ENCODE measurements around the gene LAD1.

The LAD1 gene, protein sequence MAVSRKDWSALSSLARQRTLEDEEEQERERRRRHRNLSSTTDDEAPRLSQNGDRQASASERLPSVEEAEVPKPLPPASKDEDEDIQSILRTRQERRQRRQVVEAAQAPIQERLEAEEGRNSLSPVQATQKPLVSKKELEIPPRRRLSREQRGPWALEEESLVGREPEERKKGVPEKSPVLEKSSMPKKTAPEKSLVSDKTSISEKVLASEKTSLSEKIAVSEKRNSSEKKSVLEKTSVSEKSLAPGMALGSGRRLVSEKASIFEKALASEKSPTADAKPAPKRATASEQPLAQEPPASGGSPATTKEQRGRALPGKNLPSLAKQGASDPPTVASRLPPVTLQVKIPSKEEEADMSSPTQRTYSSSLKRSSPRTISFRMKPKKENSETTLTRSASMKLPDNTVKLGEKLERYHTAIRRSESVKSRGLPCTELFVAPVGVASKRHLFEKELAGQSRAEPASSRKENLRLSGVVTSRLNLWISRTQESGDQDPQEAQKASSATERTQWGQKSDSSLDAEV

DNA sequence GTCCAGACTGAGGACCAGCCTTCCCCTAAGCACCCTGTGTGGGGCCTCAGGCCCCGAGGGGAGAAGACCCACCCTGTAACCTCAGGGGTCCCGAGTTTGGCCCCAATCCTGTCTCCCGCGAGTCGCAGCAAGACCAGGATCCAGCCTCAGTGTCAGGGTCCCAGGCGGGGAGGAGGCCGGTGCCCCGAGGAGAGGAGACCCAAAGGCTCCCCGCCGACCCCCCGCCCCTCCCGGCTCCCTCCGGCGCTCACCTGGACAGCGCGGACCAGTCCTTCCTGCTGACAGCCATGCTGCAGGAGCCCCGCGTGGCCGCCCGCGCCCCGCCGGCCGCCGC is at the start of gene LAD1:
TSS of gene LAD1 (minus strand) at position 307 of the 334 bp plus-strand sequence. CDS start at position 289, 18 bp downstream.
- DNase-seq: no peak

DNA sequence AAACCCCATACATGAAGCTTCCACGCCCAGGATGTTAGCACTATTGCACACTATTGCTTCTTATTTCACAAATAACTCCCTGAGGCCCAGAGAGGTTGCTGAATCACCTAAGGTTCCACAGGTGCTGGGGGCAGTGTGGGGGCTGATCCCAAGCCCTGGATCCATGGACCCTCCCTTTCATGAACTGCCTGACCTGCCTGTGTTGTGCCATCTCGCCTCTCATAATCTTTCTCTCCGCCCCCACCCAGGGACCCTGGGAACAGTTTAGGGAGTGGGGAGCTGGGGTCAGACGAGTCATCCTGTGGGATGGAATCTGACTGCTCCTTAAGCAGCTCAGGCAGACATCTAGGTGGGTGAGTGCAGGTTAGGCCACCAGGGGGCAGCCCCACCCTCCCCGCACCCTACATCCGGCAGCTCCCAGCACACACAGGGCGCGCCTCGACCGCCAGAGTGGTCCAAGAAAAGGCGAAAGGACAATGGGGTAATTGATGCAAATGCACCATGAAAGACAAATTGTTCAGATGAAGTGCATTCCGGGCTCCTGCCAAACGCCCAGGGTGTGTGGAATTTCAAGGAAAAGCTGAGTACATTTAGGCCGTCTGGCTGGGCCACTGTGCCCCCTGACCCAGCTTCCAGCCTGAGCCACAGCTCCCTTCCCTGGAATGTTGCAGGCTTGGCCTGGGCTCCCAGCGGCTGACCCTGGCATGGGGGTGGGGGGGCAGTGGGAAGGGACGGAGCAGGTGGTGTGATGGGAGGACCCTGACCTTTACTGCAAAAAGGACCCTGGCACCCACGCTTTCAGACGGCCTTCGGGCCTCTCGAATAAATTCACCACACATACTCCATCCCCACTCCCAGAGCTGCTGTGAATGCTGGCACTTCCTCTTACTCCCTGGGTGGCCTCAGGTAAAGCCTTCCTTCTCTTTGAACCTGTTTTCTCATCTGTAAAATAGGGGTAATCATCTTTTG is 49.1 kb upstream of the LAD1 start:
- DNase-seq: peak; percentile 55

DNA sequence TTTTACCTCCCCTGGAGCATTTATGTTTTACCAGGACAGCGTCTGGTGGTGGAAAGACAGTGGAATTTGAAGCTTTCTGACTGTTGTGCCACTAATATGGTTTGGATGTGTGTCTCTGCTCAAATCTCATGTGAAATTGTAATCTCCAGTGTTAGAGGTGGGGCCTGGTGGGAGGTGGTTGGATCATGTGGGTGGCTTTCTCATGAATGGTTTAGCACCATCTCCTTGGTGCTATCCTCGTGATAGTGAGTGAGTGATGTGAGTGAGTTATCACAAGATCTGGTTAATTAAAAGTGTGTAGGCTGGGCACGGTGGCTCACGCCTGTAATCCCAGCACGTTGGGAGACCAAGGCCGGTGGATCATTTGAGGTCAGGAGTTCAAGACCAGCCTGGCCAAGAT is 46.2 kb upstream of the LAD1 start:
- no peak for DNase-seq

DNA sequence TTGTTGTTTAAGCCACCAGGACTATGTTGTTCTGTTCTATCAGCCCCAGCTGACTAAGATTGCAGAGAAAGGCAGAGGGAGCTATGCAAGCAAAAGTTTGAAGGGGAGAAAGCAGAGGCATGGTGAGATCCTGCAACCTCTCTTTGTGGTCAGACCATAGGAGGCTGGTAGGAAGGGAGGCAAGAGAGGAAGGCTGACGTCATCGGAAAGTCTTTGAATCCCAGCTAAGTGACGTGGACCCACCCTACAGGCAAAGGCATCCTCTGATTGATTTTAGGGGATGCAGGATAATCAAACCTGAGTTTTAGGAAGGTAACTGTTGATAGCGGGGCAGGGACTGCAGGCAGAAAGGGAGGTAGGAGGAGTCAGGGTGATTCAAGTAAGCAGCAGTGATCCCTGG is 45.7 kb upstream of the LAD1 start:
- no peak for DNase-seq

DNA sequence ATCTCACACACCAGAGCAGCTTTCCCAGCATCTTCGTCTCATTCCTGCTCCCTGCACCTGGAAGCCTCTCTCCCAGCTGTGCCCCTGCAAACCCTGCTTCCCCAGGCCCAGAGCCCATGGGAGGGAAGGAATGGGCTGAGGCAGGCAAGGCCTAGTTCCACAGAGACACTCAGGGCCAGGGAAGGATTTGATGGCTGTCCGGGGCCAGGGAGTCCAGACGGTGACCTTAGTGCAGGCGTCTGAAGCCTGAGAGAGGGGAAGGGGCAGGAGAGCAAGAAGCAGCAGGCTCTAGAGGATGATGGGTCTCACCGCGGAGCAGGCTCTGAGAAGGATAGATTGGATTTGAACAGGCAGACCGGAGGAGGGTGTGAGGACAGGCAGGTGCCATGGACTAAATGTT is 44.6 kb upstream of the LAD1 start:
- no peak for DNase-seq

DNA sequence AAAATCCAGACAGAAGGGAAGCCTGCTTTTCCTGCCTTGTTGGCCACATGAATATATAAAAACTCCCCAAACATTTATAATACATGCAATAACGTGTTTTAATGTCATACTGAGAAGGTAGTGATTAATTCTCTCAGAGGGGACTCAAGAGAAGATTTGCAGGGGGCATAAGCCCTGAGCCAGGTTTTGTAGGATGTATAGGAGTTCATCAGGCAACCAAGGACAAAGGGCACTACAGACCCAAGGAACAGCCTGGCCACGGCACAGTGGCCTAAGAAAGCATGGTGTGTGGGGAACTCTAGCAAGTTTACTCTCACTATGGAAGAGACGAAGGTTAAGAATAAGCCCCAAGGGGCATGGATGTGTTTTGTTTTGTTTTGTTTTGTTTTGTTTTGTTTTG is 37.8 kb upstream of the LAD1 start:
- no peak for DNase-seq

DNA sequence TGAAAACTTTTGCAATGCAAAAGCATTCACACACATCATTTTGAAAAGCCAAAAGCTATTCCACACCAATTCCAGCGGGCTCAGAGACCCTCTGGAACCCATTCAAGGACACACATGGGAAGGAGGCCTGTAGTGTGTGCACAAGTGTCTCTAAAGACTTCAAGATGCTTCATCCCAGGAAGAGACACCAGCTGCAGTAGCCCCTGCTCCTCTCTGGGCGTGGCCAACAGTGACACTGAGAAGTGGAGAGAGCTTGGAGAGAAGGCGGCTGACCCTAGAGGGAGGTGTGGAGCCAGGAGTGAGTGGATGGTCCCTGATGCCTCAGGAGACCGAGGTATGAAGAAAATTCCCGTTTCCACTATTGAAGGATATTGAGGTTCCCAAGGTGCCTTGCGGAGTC is 37.3 kb upstream of the LAD1 start:
- DNase-seq: no peak

DNA sequence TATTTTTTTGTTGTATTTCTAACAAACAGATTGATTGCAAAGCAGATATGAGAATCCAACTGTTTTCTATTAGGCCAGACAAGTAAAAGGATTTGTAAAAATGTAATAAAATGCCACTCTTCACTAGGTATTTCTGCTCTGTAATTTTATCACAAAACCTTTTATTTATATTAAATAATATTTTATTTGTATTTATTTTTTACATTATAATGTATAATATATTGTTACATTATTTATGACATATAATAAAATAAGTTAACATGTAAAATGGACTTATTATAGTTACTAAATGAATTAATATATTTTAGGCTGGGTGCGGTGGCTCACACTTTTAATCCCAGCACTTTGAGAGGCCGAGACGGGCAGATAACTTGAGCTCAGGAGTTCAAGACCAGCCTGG is 35.1 kb upstream of the LAD1 start:
- DNase-seq: no peak

DNA sequence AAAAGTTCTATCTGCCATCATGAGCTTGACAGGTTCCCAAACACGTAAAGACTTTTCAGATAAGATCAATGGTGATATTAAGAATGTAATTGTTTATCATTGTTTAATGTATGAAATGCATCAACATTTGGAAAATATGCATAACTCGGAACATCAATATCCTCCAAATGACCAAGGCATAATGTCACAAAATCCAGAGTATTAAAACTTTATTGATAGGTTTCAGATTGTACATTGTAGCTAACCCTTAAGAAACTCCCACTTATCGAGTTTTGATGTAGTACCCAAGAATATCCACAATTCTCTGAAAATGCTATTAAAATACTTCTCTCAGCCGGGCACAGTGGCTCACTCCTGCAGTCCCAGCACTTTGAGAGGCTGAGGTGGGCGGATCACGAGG is 34.5 kb upstream of the LAD1 start:
- DNase-seq: no peak

DNA sequence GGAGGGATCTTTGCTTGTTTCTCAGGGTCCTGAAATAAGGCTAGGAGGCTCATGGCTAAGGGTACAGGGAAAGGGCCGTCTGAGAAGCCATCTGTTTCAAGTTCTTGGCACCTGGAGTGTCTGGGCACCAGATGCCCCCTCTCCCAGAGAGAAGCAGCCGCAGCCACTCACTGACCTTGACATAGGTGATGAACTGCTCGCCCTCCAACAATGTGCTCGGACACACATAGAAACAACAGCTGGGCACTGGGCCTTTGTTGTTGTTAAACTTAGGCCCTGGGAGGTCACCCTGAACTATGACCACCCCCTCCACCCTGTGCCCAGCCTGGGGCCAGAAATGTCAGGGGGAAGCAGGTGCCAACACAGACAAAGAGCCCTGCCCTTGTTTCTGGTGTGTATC is 31.7 kb upstream of the LAD1 start:
- no peak for DNase-seq

DNA sequence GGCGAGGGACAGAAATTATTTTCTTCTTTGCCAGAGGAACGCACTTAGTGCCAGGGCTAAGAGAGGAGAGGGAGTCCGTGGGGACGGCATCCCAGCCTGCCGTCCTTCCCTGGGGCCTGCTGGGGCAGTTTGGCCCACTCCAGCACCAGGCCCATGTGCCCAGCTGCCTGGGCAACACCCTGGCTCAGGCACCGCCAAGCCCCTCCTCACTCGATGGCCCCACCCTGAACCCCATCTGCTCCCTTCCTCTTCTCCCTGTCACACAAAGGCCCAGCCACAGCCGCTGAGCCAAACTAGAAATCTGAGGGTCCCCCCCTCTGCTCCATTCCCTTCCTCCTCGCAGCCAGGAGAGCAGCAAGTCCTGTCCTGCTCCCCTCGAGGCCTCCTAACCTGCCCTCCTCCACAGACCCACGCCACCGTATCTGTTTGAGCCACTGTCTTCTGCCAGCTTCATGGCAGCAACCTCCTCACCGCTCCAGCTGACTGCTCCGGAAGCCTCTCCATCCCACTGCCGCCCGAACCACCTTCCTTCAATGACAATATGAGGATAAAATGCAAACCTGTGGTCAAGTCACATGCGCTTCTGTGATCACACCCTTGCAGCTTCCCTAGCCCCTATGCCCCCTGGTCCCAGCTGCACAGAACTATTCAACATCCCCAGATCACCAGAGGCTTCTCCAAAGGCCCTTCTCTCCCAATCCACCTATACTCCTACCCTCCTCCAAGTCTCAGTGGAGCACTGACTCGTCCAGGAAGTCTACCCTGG is 30.8 kb upstream of the LAD1 start:
- no peak for DNase-seq

DNA sequence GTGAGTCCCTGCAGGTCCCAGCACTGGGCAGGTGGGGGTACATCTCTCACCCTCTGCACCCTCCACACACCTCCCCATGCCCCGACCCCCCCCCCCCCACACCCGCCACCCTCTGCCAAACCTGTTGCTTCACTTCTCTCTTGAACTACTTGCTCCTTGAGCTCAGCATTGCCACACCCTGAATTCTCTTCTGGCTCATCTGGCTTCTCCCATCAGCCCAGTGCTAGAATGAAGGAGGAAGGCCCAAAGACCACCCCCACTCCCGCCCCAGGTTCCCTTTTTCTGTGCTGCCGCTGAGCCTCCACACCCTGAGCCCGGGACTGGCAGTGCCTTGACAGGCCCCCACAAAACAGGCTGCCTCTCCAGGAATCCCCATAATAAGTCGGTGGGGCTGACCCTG is 28.8 kb upstream of the LAD1 start:
- no peak for DNase-seq

DNA sequence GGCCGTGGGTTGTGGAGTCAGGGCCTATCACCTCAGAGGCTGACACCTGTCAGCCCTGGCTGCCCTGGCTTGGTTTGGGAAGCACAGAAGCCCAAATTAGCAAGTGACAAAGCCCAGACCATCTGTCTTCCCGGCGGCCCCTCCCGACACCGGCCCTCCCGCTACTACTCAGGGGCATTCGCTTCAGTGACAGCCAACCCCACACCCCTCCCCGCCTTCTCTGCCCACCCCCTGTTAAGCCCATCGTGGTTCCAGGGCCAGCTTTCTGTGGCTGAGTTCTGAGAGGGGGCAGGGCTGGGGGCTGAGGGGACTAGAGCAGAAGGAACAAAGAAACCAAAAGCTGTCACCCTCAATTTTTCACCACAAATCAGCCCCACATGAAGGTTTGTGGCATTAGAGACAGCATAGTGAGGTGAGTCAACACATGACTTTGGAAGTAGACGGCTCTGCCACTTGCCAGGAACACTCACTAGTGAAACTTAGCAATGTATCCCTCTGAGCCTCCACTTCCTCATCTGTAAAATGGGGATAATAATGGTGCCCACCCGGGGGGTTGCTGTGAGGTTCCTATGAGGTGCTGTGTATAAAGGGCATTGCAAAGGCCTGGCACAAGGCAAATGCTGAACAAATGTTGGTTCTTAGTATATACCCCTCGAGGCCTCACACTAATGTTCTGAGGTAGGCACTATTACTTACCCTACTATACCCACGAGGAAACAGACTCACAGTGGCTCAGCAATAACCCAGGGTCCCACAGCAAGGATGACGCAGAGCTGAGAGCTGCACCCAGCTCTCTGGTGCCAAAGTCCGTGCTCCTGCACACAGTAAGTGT is 27.6 kb upstream of the LAD1 start:
- DNase-seq: no peak

DNA sequence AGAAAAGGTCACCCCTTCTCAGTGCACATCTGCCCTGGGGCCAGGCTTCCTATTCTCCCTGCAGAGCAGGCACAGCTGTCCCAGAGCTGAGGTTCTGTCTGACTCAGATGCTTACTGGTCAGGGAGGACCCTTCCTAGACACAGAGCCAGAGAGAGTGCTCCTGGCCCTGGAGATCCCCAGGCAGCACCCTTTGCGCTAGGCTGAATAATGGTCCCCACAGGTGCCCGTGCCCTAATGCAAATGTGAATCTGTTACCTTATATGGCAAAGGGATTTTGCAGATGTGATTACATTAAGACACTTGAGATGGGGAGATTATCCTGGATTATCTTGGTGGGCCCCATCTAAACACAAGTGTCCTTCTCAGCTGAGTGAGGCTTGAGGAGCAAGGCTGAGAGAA is 25.0 kb upstream of the LAD1 start:
- no peak for DNase-seq

DNA sequence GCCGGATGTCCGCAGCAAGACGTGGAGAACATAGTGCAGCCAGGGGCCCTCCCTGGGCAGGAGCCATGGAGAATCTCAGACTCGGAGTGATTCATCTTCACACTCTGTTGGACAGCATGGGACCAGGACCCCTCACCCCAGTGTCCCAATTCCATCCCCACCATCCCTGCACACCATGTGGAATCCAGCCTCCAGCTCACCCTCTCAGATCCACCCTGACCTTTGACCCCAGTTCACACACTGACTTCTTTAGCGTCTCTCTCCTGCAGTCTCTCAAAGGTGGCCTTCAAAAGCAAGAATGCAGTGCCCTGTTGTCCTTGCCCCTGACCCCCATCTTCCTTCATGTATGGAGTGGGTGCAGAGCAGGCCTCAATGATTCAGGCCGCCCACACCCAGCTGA is 24.5 kb upstream of the LAD1 start:
- no peak for DNase-seq

DNA sequence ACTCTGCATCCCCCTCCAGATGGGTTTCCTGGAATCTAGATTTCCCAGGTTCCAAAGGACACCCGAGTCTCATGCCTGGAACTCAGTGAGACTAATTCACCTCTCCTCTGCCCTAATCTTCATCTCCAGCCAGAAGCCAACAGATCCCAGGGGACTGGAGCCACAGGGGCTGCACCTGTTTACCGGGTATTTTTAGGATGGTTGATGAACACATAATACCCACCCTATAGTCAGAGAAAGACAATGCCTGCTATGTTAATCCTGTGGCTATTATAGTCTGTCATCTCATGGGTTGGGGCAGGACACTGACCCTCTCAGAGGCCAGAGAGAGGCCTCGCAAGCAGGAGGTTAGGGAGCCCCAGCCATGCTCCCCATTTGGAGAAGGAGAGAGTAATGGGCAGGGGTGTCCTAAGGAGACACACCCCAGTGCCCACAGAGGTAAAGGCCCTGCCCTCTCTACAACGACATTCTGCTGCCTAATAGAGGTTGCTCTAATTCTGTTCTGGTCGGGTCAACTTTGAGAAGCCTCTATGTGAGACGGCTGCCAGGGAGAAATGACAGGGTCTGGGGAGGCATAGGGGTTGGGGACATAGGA is 23.4 kb upstream of the LAD1 start:
- no peak for DNase-seq

DNA sequence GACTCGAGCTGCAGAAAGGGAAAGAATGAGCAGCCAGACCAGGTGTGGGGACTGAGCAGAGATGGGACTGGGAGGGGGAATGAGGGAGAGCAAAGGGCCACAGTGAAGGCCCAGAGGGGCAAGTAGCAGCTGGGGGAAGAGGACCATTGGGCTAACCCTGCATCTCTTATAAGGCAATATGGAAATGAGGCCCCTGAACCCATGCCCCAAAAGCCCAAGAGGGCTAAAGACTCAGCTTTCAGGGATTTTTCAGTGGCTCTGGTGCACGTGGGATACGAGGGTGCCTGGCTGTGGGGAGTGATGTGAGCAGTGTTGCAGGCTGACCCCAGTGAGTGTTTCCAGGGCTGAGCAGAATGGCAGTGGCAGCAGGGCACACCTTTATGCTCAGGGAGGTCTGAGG is 22.9 kb upstream of the LAD1 start:
- DNase-seq: no peak

DNA sequence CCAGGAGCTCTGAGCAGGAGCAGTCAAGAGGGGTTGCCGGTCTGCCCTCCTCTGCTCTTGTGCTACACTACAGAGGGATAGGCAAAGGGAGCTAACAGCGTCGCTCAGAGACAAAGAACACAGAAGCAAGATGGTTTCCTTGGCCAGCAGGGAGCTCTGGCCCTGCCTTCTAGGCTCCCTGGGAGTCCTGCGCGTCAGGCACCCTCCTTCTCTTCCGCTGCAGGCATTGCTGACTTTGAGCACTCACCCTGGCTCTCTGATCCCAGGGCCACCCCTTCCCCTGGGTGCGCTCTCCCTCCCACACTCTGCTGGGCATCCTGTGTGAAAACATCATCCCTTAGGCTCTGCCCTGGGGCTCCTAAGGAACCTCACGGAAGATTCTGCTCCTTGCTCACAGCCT is 21.9 kb upstream of the LAD1 start:
- no peak for DNase-seq

DNA sequence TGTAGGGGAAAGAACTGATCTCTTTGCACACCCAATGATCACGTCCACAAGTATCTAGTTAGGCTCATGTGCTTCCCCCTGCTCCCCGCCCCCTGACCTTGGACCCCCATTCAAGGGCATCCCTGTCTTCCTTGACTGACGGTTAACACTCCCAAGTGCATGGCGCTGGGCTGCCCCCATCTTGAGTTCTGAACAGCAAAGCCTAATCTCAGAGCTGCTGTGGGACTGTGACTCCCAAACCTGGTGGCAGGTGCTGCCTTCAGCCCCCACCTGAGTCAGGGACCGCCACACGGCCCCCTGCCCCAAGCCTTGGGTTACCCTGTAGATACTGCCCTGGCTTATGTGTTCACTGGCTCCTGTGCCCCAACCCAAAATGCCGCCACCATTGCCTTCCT is 21.5 kb upstream of the LAD1 start:
- DNase-seq: no peak

DNA sequence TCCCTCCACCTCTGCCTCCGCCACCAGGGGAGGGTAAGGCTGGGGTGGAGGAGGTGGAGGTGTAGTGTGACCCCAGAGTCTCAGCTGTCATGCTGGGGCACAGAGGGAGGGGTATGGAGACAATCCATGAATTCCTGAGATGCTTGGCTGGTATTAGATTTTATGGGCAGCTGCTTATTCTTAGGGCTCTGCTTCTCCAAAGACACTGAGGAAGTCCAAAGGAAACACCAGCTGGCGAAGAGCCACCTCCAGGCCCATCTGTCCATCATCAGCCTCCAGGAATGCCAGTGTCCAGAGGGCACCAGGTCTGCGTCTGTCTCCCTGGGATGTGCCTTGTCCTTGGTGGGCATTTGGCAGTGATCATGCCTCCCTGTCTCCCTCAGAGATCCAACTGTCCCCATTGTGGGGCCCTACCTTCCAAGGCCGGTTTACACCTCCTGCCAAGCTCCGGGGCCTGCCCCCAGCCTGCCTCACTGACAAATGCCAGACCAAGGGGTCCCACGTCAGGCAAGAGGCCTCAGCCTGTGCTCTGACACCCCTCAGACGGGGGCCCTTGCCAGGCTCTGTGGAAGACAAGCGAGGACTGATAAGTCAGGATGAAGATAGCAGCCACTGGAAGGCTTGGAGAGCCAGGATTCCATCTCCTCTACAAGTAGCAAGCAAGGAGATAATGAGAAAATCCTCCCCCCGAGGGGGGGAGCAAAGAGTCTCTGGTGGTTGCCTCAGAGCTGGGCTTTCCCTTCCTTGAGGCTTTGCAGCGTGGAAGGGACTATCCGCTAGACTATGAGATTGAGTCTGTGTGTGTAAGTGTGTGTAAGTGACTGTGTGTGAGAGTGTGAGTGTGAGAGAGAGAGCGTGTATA is 20.9 kb upstream of the LAD1 start:
- no peak for DNase-seq

DNA sequence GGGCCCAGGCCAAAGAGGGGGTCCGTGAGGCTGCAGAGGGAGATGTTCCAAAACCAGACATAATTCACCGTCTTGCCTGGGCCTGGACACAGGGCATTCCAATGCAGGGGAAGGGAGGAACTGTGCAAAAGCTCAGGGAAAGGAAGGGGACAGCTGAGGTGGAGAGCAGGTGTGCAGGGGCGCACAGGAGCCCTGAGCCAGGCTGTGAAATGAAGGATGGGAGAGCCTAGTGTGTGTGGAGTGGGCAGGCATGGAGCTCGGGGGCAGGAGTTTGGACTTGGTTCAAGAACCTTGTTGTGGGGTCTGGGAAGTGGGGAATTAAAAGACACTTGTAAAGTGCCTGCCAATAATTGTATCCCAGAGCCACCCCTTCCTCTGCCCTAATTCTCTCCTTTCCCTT is 20.1 kb upstream of the LAD1 start:
- DNase-seq: no peak

Data from activated CD4-positive, CD25-positive, alpha-beta regulatory T cell treated with anti-CD3 and anti-CD28 coated beads, Interleukin-2, amount 50 U/mL, for 72 hours (primary cell).